ENCODE results near the gene SELENOF.

- no peak for TF ChIP-seq CTCF (conservative IDR thresholded peaks at IDR 0.05 in 1 of 2, IDR thresholded peaks at IDR 0.05 in 1 of 2; ENCODE audit: low read depth in 1 of 2, low read length in 2 of 2)
- TF ChIP-seq EZH2 (IDR thresholded peaks at IDR 0.05; ENCODE audit: low read length, missing control alignments) = no peak
Measured at GRCh38 chr1:86868477-86868876, 45.4 kb downstream of the SELENOF start.

Measured in fibroblast of lung (primary cell).